ENCODE results near the gene SPATA2.

DNA sequence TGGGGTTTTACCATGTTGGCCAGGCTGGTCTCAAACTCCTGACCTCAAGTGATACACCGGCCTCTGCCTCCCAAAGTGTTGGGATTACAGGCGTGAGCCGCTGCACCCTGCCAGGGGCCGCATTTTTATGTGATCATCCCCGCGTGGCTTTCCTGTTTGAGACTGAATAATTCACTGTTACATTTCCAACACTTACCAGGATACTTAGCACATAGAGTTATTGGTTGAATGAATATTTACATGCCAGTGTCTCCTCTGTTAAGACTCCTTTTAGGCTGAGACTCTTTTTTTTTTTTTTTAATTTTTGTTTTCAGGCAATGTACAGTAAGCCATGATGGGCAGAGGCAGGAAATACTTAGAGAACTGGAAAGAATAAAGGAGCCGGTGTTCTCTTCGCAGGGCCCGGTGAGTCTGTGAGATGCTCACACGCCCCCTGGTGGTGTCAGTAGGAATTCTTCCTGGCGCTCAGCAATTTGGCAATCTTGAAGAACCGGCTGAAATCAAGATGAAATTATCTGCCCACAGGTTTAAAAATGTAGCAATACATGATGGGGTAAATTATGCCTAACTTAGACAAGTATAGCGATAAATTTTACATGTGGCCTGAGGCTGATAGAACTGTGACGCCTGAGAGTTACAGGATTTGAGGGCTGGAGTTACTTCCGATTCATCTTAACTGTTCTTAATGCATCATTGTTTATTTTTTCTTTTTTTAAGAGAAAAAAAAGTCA lies 13.2 kb upstream of the SPATA2 start:
- TF ChIP-seq, protein P1, sequence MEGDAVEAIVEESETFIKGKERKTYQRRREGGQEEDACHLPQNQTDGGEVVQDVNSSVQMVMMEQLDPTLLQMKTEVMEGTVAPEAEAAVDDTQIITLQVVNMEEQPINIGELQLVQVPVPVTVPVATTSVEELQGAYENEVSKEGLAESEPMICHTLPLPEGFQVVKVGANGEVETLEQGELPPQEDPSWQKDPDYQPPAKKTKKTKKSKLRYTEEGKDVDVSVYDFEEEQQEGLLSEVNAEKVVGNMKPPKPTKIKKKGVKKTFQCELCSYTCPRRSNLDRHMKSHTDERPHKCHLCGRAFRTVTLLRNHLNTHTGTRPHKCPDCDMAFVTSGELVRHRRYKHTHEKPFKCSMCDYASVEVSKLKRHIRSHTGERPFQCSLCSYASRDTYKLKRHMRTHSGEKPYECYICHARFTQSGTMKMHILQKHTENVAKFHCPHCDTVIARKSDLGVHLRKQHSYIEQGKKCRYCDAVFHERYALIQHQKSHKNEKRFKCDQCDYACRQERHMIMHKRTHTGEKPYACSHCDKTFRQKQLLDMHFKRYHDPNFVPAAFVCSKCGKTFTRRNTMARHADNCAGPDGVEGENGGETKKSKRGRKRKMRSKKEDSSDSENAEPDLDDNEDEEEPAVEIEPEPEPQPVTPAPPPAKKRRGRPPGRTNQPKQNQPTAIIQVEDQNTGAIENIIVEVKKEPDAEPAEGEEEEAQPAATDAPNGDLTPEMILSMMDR (IDR thresholded peaks at IDR 0.05; ENCODE audit: borderline replicate concordance, extremely low read depth, low read length, poor library complexity, severe bottlenecking): peak; percentile 98
- TF ChIP-seq EZH2 (IDR thresholded peaks at IDR 0.05; ENCODE audit: borderline replicate concordance, low read depth, low read length, severe bottlenecking): no peak

Measured in DND-41 (cell line).